CD4-positive, alpha-beta T cell treated with Interleukin-4 for 1 hour (primary cell): ENCODE data around the gene PLEKHA6.

ENCODE experiments used
- DNase-seq, 2 donors: peaks; one replicate each; pipeline ENCODE4 v3.0.0-alpha.2; 2020 to 2022

PLEKHA6 gene

DNA sequence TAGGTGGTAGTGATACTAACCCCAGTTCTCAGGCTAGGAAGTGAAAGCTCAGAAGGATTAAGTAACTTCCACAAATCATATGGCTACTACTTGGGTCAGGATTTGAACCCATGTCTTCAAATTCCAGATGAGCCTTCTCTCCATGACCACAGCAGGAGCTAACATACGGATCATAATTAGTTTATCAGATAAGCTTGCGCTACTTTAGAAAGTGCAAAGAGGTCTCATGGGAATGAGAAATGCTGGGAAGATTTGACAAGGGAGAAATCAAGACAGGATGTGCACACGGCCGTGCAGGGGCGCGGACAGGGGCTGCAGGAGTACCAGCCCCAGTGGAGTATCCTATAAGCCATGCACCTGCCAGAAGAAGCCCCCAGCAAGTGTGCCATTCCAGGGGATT lies 5.2 kb downstream of the PLEKHA6 start:
- DNase-seq, result no peak

GRCh38 chr1:204353213-204353910 lies 6.4 kb downstream of the PLEKHA6 start:
- no peak for DNase-seq

- DNase-seq, result no peak
These were observed 8.7 kb downstream of the PLEKHA6 start for GRCh38 chr1:204350857-204351573.

DNA sequence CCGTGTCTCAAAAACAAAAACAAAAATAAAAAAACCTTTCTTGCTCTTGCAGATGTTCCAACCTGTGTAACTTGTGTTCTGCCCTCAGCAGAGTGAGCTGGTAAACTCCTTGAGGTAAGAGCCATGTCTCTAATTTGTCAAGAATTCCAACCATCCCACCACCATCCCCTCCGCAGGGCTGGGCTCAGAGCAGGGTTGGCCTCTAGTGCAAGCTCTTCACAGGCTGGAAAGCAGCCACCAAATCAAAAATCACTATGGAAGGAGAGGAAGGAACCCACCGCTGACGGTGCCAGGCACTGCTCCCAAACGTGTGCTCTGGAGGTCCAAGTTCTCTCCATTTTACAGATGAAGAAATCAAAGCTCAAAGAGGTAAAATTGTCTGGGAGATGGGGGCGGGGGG lies 9.4 kb downstream of the PLEKHA6 start:
- DNase-seq, result no peak

DNA sequence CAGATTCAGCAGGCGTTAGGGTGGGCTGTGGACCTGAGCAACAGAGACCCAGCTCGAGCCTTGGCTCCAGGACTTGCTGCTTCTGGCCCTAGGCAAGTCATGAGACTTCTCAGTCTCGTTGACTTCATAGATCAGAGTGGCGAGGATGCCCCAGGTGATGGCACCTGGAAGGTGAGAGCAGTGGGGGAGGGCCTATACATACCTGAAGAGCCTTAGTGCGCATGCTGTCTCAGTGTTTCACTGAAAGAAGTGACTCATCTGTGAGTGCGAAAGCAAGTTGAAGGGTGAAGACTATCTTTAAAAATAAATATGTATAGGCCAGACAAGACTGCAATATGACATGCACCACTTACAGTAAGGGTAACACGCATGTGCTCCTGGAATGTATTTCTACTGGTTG lies 10.1 kb downstream of the PLEKHA6 start:
- no peak for DNase-seq

DNA sequence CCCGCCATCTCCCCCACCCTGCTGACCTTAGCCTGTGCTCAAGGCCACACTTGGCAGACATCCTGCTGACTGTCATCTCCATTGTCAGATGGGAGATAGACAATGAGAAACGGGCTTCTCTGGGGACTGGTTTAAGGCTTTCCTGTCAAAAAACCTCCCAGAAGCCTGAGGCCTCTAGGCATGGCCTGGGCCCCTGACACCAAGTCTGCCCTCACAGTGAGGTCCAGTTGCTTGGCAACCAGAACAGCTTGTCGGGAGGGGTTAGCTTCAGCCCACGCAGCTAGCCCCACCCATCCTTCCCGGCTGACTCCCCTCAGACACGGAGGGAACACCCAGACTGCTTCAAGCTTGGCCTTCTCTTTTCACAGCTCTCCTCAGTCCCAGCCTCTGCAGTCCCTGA lies 11.0 kb downstream of the PLEKHA6 start:
- no peak for DNase-seq

DNA sequence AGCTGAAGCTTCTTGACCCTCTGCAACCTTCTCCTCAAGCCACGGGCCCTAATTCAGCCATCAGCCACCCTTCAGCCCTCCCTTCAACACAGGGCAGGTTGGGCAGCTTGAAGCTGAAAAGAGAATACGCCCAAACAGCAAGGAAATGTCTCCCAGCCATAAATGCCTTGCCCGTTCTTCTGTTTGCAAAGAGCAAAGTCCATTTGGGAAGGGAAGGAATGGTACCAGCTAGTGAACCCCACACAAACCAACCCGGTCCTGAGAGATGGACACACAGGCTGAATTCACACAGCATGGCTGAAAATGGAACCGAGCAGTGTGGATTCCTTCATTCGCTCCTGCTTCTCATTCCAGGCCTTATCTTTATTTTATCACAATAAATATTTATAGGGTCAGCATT lies 11.5 kb downstream of the PLEKHA6 start:
- DNase-seq, result no peak

GRCh38 chr1:204345941-204346645 lies 13.6 kb downstream of the PLEKHA6 start:
- no peak for DNase-seq

- no peak for DNase-seq
These were observed 14.3 kb downstream of the PLEKHA6 start for GRCh38 chr1:204345438-204345841.

DNA sequence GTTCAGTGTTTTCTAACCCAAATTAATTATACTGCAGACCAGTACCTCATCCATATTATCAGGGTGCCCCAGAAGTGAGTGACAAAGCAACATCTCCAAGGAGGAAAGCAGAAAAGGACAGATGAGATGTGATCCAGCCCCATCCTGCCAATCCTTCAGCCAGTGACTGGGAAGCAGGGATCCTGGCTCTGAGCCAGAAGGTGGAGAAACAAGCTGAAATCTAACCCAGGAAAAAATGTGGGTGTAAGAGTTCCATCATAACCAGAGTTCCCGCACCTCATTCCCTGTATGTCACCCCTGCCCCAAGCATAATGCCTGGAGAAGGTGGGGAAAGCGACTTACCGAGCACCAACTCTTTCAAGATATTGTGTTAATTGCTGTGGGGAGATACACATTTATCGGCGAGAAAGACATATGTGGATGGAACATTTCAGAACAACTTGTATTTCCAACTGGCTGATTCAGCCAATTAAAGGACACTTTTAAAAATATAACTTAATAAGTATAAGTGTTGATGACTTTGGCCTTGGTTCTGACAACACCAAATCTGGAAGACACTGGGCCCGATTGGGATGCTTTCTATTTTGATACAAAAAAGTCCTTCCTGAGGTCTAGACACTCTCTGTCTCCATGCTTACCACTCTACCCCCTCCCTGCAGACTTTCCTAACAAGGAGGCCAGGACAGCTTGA lies 14.9 kb downstream of the PLEKHA6 start:
- DNase-seq, result no peak

GRCh38 chr1:204343802-204344201 lies 15.9 kb downstream of the PLEKHA6 start:
- DNase-seq, result no peak

- no peak for DNase-seq
These were observed 16.5 kb downstream of the PLEKHA6 start for GRCh38 chr1:204343247-204343646.

DNA sequence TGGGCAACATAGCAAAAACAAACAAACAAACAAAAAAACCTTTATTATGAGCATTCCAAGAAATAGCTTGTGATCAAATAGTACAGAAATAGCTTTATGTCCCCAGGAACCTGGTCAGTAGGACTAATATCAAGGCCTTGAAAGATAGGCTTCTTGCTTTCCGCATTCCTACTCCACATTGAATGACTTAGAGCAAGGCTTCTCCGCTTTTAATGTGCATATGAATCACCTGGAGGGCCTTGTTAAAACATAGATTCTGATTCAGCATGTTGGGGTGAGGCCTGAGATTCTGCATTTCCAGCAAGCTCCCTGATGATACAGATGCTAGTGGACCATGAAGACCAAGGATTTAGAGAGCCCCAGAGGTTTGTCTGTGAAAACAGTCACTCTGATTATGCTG lies 17.4 kb downstream of the PLEKHA6 start:
- no peak for DNase-seq

GRCh38 chr1:204341380-204341779 lies 18.3 kb downstream of the PLEKHA6 start:
- no peak for DNase-seq

GRCh38 chr1:204340081-204340889 lies 19.4 kb downstream of the PLEKHA6 start:
- DNase-seq, result no peak

GRCh38 chr1:204339541-204339940 lies 20.2 kb downstream of the PLEKHA6 start:
- no peak for DNase-seq

- DNase-seq, result no peak
These were observed 20.7 kb downstream of the PLEKHA6 start for GRCh38 chr1:204338997-204339396.

- no peak for DNase-seq
These were observed 21.4 kb downstream of the PLEKHA6 start for GRCh38 chr1:204338360-204338759.

DNA sequence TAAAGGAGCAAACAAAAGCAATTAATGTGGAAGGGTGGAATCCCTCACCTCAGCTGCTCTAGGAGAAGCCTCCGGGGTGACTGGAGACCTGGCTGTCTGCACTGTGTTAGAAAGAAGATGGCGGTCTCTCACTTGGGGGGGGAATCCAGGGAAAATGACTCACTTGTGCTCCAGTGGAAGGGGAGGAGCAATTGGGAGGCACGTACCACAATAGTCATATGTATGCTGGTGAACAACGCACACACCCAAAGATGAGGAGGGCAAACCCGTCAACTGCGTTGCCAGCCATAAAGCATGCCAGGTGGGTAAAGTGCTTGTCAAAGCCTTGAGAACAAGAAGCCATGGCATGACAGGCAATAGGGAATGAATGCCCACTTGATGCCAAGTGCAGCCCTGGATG lies 22.1 kb downstream of the PLEKHA6 start:
- DNase-seq, result no peak

DNA sequence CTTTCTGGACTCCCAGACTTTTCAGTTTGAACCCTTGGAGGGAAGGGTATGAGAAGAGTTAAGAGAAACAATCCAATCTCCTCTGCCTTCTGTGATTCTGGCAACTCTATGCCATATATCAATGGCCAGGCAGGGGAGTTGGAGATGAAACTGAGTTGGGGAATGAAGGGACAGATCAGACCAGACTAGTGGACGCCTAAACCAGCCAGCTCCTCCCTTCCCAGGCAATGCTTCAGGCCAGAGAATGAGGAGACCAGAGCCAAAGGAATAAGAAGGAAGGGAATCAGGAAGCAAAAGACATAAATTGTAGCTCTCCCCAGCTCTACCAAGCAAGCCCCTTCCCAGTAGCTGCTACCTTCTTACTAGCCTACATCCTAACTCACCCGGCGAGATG lies 22.7 kb downstream of the PLEKHA6 start:
- DNase-seq, result no peak

DNA sequence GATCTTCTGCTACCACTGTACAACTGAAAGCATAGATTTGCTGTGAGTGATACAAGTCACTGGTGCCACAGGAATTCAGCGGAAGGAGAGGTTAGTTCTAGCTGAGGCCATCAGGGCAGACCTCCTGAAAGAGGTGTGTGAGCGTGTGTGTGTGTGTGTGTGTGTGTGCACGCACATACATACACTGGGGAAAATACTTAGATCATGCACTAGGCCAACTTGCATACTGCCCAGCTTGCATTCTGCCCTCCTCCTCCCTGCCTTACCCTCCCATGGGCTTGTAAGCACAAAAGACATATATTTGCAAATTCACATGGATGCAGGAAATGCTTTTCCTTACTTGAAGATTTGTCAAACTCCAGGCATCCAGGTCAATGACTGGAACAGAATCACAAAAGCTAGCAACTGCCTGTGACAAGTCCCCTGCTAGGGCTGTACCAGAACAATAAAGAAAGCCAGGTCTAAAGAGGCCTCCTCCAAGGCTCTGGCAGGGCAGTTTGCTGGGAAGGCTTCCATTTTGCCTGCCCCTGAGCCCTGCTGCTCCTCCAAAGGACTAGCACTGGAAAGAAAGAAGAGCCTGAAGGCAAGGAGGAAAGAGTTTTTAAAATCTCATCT lies 23.2 kb downstream of the PLEKHA6 start:
- no peak for DNase-seq

DNA sequence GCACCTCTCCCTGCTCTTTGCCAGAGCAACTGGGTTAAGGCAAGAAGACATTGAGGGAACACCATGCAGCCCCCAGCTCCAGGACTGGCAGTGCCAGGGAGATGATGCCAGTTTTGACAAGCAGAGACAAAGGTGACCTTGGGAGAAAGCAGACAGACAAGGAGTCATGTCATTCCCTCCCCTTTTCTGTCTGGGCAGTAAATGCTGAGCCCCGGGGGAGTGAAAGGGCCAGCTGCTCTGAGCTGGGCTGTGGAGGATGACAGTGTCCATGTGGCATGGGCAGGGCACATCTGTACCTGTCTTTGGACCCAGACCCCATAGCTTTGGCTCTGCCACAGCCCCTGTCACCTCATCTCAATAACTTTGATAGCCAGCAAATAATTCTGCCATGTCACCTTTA lies 24.2 kb downstream of the PLEKHA6 start:
- no peak for DNase-seq
